ENCODE data around the gene HES1. TPM values are rescaled to one million over a fixed set of nuclear protein-coding genes. Genes with fewer than 3 reads are reported as not detected.
"Not testable (repeated sequence)": the region's sequence is repeated elsewhere in the genome, so short reads cannot be mapped to it uniquely, and the experiment has no call there.

The HES1 gene
- total RNA-seq, 1 experiment from 2014 or later: 595 TPM

- peak; percentile 75 for DNase-seq (ENCODE audit: low spot score)
Measured at GRCh38 chr3:194140520-194141414, 4.8 kb downstream of the HES1 start.

GRCh38 chr3:194141415-194142155 is 5.6 kb downstream of the HES1 start:
- DNase-seq (ENCODE audit: low spot score): peak; percentile 95

- peak; percentile 86 for DNase-seq (ENCODE audit: low spot score)
Measured at GRCh38 chr3:194142156-194142910, 6.4 kb downstream of the HES1 start.

GRCh38 chr3:194145702-194146101 is 9.8 kb downstream of the HES1 start:
- DNase-seq (ENCODE audit: low spot score): no peak

- DNase-seq (ENCODE audit: low spot score): no peak
Measured at GRCh38 chr3:194147679-194148078, 11.7 kb downstream of the HES1 start.

GRCh38 chr3:194148383-194148782 is 12.4 kb downstream of the HES1 start:
- no peak for DNase-seq (ENCODE audit: low spot score)

GRCh38 chr3:194150252-194150934 is 14.4 kb downstream of the HES1 start:
- peak; percentile 49 for DNase-seq (ENCODE audit: low spot score)

GRCh38 chr3:194150935-194151302 is 15.0 kb downstream of the HES1 start:
- DNase-seq (ENCODE audit: low spot score): not testable (repeated sequence)

GRCh38 chr3:194154346-194154745 is 18.4 kb downstream of the HES1 start:
- DNase-seq (ENCODE audit: low spot score): no peak

GRCh38 chr3:194156095-194156494 is 20.1 kb downstream of the HES1 start:
- no peak for DNase-seq (ENCODE audit: low spot score)

GRCh38 chr3:194158942-194159439 is 23.0 kb downstream of the HES1 start:
- peak; percentile 93 for DNase-seq (ENCODE audit: low spot score)

- DNase-seq (ENCODE audit: low spot score): no peak
Measured at GRCh38 chr3:194160158-194160557, 24.2 kb downstream of the HES1 start.

- DNase-seq (ENCODE audit: low spot score): peak; percentile 75
Measured at GRCh38 chr3:194161131-194162045, 25.4 kb downstream of the HES1 start.

GRCh38 chr3:194162070-194162678 is 26.2 kb downstream of the HES1 start:
- no peak for DNase-seq (ENCODE audit: low spot score)

- no peak for DNase-seq (ENCODE audit: low spot score)
Measured at GRCh38 chr3:194162817-194163584, 27.1 kb downstream of the HES1 start.

GRCh38 chr3:194163697-194164096 is 27.7 kb downstream of the HES1 start:
- DNase-seq (ENCODE audit: low spot score): no peak

- DNase-seq (ENCODE audit: low spot score): no peak
Measured at GRCh38 chr3:194164861-194165260, 28.9 kb downstream of the HES1 start.

GRCh38 chr3:194165271-194166018 is 29.5 kb downstream of the HES1 start:
- no peak for DNase-seq (ENCODE audit: low spot score)
